Measurements from ENCODE around the gene TMEM178B. TPM values are rescaled to one million over a fixed set of nuclear protein-coding genes. Genes with fewer than 3 reads are reported as not detected.
"Not testable (repeated sequence)": the region's sequence is repeated elsewhere in the genome, so short reads cannot be mapped to it uniquely, and the experiment has no call there.

Gene TMEM178B
- total RNA-seq, 1 experiment from 2014 or later, result 0.11 TPM

GRCh38 chr7:141377906-141378305 is 304.0 kb downstream of the TMEM178B start:
- no peak overlapping the region for H3K4me3 ChIP-seq (ENCODE audit: low read depth, low read length)
- Mint-ChIP-seq H3K4me3 (ENCODE audit: unreplicated experiment) (no peak overlapping the region), H3K27ac (ENCODE audit: unreplicated experiment) (no peak overlapping the region), H3K27me3 (ENCODE audit: insufficient read depth, unreplicated experiment) (peaks cover 4% of the 10 kb centered on the region), H3K9me3 (ENCODE audit: unreplicated experiment) (no peaks in the 10 kb centered on the region), H3K36me3 (ENCODE audit: insufficient read depth, unreplicated experiment) (no peaks in the 10 kb centered on the region), H3K4me1 (ENCODE audit: low read depth, unreplicated experiment) (peaks cover 7% of the 10 kb centered on the region)
- H3K9me3 ChIP-seq, result no peaks in the 10 kb centered on the region
- H3K36me3 ChIP-seq (ENCODE audit: control insufficient read depth, insufficient read depth, low read length), result no peaks in the 10 kb centered on the region
- intact Hi-C loops (cut with micrococcal nuclease; ENCODE audit: unreplicated experiment), result no loop called here
- ChIA-PET CTCF (no interaction called here), POLR2A (no interaction called here)
- no peaks in the 10 kb centered on the region for H3K27me3 ChIP-seq (replicated peaks; ENCODE audit: control insufficient read depth, insufficient read depth, low read length)
- DNase-seq, result no peak
- TF ChIP-seq CTCF (IDR thresholded peaks at IDR 0.05; ENCODE audit: insufficient read depth in 1 of 2, low read depth in 1 of 2, low read length in 1 of 2, severe bottlenecking in 1 of 2, unreplicated experiment in 1 of 2), result no peak
- no TSS peak for BruUV-seq (replicated peaks)
- H3K4me1 ChIP-seq, result peaks cover 6% of the 10 kb centered on the region; the same call in 1 of the 2 replicates

GRCh38 chr7:141378405-141378804 is 304.5 kb downstream of the TMEM178B start:
- TF ChIP-seq CTCF (IDR thresholded peaks at IDR 0.05; ENCODE audit: insufficient read depth in 1 of 2, low read depth in 1 of 2, low read length in 1 of 2, severe bottlenecking in 1 of 2, unreplicated experiment in 1 of 2), result no peak
- no peaks in the 10 kb centered on the region for H3K27me3 ChIP-seq (replicated peaks; ENCODE audit: control insufficient read depth, insufficient read depth, low read length)
- no peaks in the 10 kb centered on the region for H3K36me3 ChIP-seq (ENCODE audit: control insufficient read depth, insufficient read depth, low read length)
- H3K9me3 ChIP-seq, result no peaks in the 10 kb centered on the region
- no peak overlapping the region for H3K4me3 ChIP-seq (ENCODE audit: low read depth, low read length)
- ChIA-PET POLR2A (no interaction called here), CTCF (no interaction called here)
- no peaks in the 10 kb centered on the region for H3K36me3 Mint-ChIP-seq (ENCODE audit: insufficient read depth, unreplicated experiment)
- no peaks in the 10 kb centered on the region for H3K9me3 Mint-ChIP-seq (ENCODE audit: unreplicated experiment)
- peaks cover 4% of the 10 kb centered on the region for H3K27me3 Mint-ChIP-seq (ENCODE audit: insufficient read depth, unreplicated experiment)
- intact Hi-C loops (cut with micrococcal nuclease; ENCODE audit: unreplicated experiment), result no loop called here
- H3K4me3 Mint-ChIP-seq (ENCODE audit: unreplicated experiment), result no peak overlapping the region
- peaks cover 7% of the 10 kb centered on the region for H3K4me1 Mint-ChIP-seq (ENCODE audit: low read depth, unreplicated experiment)
- BruUV-seq (replicated peaks), result no TSS peak
- no peak for DNase-seq
- H3K4me1 ChIP-seq, result peaks cover 6% of the 10 kb centered on the region; the same call in 1 of the 2 replicates
- H3K27ac Mint-ChIP-seq (ENCODE audit: unreplicated experiment), result no peak overlapping the region

- H3K36me3 Mint-ChIP-seq (ENCODE audit: insufficient read depth, unreplicated experiment), result no peaks in the 10 kb centered on the region
- peaks cover 6% of the 10 kb centered on the region; the same call in 1 of the 2 replicates for H3K4me1 ChIP-seq
- intact Hi-C loops (cut with micrococcal nuclease; ENCODE audit: unreplicated experiment), result no loop called here
- H3K27me3 Mint-ChIP-seq (ENCODE audit: insufficient read depth, unreplicated experiment), result peaks cover 4% of the 10 kb centered on the region
- H3K9me3 ChIP-seq, result no peaks in the 10 kb centered on the region
- H3K4me3 ChIP-seq (ENCODE audit: low read depth, low read length), result no peak overlapping the region
- no peaks in the 10 kb centered on the region for H3K36me3 ChIP-seq (ENCODE audit: control insufficient read depth, insufficient read depth, low read length)
- TF ChIP-seq CTCF (IDR thresholded peaks at IDR 0.05; ENCODE audit: insufficient read depth in 1 of 2, low read depth in 1 of 2, low read length in 1 of 2, severe bottlenecking in 1 of 2, unreplicated experiment in 1 of 2), result no peak
- no TSS peak for BruUV-seq (replicated peaks)
- H3K27ac Mint-ChIP-seq (ENCODE audit: unreplicated experiment), result no peak overlapping the region
- POLR2A ChIA-PET, result no interaction called here
- H3K4me1 Mint-ChIP-seq (ENCODE audit: low read depth, unreplicated experiment), result peaks cover 7% of the 10 kb centered on the region
- DNase-seq, result no peak
- H3K9me3 Mint-ChIP-seq (ENCODE audit: unreplicated experiment), result no peaks in the 10 kb centered on the region
- H3K4me3 Mint-ChIP-seq (ENCODE audit: unreplicated experiment), result no peak overlapping the region
- H3K27me3 ChIP-seq (replicated peaks; ENCODE audit: control insufficient read depth, insufficient read depth, low read length), result no peaks in the 10 kb centered on the region
- CTCF ChIA-PET, result no interaction called here
Measured at GRCh38 chr7:141381794-141382427, 308.0 kb downstream of the TMEM178B start.

- CTCF ChIA-PET; intact Hi-C loops (cut with micrococcal nuclease; ENCODE audit: unreplicated experiment); DNase-seq; H3K27me3 ChIP-seq (replicated peaks; ENCODE audit: control insufficient read depth, insufficient read depth, low read length); H3K4me3 Mint-ChIP-seq (ENCODE audit: unreplicated experiment); H3K9me3 Mint-ChIP-seq (ENCODE audit: unreplicated experiment); H3K27ac Mint-ChIP-seq (ENCODE audit: unreplicated experiment); H3K36me3 Mint-ChIP-seq (ENCODE audit: insufficient read depth, unreplicated experiment); H3K4me1 Mint-ChIP-seq (ENCODE audit: low read depth, unreplicated experiment); H3K9me3 ChIP-seq; H3K36me3 ChIP-seq (ENCODE audit: control insufficient read depth, insufficient read depth, low read length); POLR2A ChIA-PET; BruUV-seq (replicated peaks); H3K4me1 ChIP-seq; H3K27me3 Mint-ChIP-seq (ENCODE audit: insufficient read depth, unreplicated experiment); H3K4me3 ChIP-seq (ENCODE audit: low read depth, low read length): not testable (repeated sequence)
Measured at GRCh38 chr7:141383356-141383755, 309.5 kb downstream of the TMEM178B start.

Data from Caco-2 (cell line).